Measurements from ENCODE around the gene DCC.

Gene DCC

GRCh38 chr18:52544086-52544485 lies 204.1 kb downstream of the DCC start:
- no peak overlapping the region for H3K4me3 ChIP-seq (ENCODE audit: low read depth, low read length)

GRCh38 chr18:52546686-52547346 lies 206.8 kb downstream of the DCC start:
- Histone ChIP-seq H3K4me3 (ENCODE audit: low read depth, low read length) (no peak overlapping the region), H3K4me1 (no peaks in the 10 kb centered on the region), H3K27me3 (no peaks in the 10 kb centered on the region), H3K9me3 (no peaks in the 10 kb centered on the region), H3K36me3 (no peaks in the 10 kb centered on the region)
- DNase-seq = no peak
- no peak for TF ChIP-seq CTCF (IDR thresholded peaks at IDR 0.05; ENCODE audit: low read depth, low read length)

More at GRCh38 chr18:52544086-52544485, 204.1 kb downstream of the DCC start:
- no peak for DNase-seq
- Histone ChIP-seq H3K9me3 (no peaks in the 10 kb centered on the region), H3K27me3 (no peaks in the 10 kb centered on the region), H3K4me1 (no peaks in the 10 kb centered on the region), H3K36me3 (no peaks in the 10 kb centered on the region)
- TF ChIP-seq CTCF (IDR thresholded peaks at IDR 0.05; ENCODE audit: low read depth, low read length) = no peak

GRCh38 chr18:52553441-52553840 lies 213.4 kb downstream of the DCC start:
- Histone ChIP-seq H3K27me3 (no peaks in the 10 kb centered on the region), H3K4me1 (no peaks in the 10 kb centered on the region), H3K4me3 (ENCODE audit: low read depth, low read length) (no peak overlapping the region), H3K9me3 (no peaks in the 10 kb centered on the region), H3K36me3 (no peaks in the 10 kb centered on the region)
- no peak for TF ChIP-seq CTCF (IDR thresholded peaks at IDR 0.05; ENCODE audit: low read depth, low read length)
- no peak for DNase-seq

GRCh38 chr18:52554180-52554579 lies 214.2 kb downstream of the DCC start:
- TF ChIP-seq CTCF (IDR thresholded peaks at IDR 0.05; ENCODE audit: low read depth, low read length) = no peak
- H3K27me3 ChIP-seq = no peaks in the 10 kb centered on the region
- H3K4me1 ChIP-seq = no peaks in the 10 kb centered on the region
- H3K9me3 ChIP-seq = no peaks in the 10 kb centered on the region
- no peak overlapping the region for H3K4me3 ChIP-seq (ENCODE audit: low read depth, low read length)
- DNase-seq = no peak
- no peaks in the 10 kb centered on the region for H3K36me3 ChIP-seq

- Histone ChIP-seq H3K4me1 (no peaks in the 10 kb centered on the region), H3K9me3 (no peaks in the 10 kb centered on the region), H3K27me3 (no peaks in the 10 kb centered on the region), H3K36me3 (no peaks in the 10 kb centered on the region), H3K4me3 (ENCODE audit: low read depth, low read length) (no peak overlapping the region)
- no peak for DNase-seq
- no peak for TF ChIP-seq CTCF (IDR thresholded peaks at IDR 0.05; ENCODE audit: low read depth, low read length)
Measured at GRCh38 chr18:52567360-52567759, 227.4 kb downstream of the DCC start.

- H3K9me3 ChIP-seq = no peaks in the 10 kb centered on the region
- no peak overlapping the region for H3K4me3 ChIP-seq (ENCODE audit: low read depth, low read length)
- no peak for DNase-seq
- no peaks in the 10 kb centered on the region for H3K36me3 ChIP-seq
- H3K27me3 ChIP-seq = no peaks in the 10 kb centered on the region
- TF ChIP-seq CTCF (IDR thresholded peaks at IDR 0.05; ENCODE audit: low read depth, low read length) = no peak
- H3K4me1 ChIP-seq = no peaks in the 10 kb centered on the region
Measured at GRCh38 chr18:52569492-52569891, 229.5 kb downstream of the DCC start.

All from BE2C (cell line).